HG03354 (cell line): ENCODE results near the gene CACNG8.

Source experiments
- ATAC-seq: cut with Tn5 transposase; IDR thresholded peaks from one replicate; pipeline ENCODE4 v1.9.1; 2021; ENCODE audit warnings: mild to moderate bottlenecking; ENCODE audit not compliant: unreplicated experiment, poor library complexity, severe bottlenecking

The CACNG8 gene

DNA sequence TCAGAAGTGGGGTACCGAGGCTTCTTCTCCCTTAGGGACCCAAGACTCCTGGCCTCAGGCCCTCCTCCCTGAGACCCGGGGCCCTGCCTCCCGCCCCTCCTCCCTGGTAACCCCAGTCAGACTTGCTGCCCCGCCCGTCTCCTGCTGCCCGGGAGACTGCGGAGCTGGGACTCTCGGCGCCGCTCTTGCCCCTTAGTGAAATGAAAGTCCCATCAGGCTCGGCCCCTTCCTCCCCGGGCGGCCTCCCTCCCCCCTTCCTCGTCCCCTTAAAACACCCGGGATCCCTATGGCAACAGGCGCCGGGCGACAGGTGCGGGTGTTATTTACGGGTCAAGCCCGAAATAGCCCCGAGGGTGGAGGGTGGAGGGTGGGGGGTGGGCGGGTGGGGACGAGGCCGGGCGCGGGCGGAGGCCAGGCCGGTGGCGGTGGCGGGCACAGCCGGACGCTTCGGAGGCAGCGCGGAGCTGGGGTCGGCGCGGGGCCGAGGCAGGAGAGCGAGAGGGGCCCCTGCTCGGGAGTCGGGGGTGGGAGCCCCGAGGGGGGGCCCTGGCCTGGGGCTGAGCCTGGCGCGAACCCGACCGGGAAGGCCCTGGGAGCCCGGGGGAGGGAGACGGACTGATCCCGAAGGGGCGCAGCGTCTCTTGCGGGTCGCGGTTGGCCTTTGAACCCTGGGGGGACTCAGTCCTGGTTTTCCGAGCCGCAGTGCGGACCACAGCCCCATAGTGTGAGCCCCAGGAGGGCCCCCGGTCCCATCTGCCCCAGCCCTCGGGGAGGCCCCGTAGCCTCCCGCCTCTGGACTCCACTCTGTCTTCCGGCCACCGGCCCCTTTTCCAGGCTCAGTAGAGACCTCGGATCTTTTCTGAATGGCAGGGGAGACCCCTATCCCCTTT lies 28.7 kb downstream of the CACNG8 start, which contains the start of gene CACNG6:
Gene CACNG6, plus strand, starts transcription at position 414 of the 890 bp plus-strand sequence. CDS start 1,241 bp downstream, outside the sequence.
- ATAC-seq: no peak

DNA sequence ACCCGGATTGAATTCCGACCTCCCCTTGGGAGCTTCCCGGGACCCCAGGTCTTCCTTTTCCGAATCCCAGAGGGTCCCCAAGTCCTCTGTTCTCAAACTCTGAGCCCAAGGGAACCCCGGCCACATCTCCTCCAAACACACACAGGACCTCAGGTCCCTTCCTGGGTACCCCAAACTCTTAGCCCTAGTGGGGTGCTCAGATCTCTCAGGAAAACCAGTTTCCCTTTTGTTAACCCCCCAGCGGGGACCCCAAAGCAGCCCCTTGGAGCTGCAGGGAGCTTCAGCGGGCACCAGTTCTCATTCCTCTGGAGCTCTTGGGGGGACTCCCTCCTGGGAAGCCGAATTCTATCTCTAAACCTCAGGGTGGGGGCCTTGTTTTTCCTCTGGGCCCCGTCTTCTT lies 29.5 kb downstream of the CACNG8 start:
- ATAC-seq: no peak

DNA sequence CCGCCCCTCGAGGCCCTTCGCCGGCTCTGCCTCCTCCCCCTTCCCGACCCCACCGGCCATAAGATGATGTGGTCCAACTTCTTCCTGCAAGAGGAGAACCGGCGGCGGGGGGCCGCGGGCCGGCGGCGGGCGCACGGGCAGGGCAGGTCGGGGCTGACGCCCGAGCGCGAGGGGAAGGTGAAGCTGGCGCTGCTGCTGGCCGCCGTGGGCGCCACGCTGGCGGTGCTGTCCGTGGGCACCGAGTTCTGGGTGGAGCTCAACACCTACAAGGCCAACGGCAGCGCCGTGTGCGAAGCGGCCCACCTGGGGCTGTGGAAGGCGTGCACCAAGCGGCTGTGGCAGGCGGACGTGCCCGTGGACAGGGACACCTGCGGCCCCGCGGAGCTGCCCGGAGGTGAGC lies 30.1 kb downstream of the CACNG8 start:
- no peak for ATAC-seq

DNA sequence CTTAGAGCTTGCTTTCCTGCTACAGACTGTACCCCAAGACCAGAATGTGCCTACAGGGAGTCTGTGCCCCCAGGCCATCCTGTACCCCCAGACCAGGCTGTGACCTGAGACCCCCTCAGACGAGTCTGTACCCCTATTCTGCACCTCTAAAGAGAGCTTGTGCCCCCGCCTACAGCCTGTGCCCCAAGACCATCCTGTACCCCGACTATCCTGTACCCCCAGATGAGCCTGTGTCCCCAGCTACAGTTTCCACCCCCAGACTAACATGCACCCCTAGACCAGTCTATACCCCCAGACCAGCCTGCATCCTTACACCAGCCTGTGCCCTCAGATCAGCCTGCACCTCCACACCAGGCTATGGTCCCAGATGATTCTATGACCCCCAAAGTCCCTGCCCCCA lies 30.7 kb downstream of the CACNG8 start:
- no peak for ATAC-seq

DNA sequence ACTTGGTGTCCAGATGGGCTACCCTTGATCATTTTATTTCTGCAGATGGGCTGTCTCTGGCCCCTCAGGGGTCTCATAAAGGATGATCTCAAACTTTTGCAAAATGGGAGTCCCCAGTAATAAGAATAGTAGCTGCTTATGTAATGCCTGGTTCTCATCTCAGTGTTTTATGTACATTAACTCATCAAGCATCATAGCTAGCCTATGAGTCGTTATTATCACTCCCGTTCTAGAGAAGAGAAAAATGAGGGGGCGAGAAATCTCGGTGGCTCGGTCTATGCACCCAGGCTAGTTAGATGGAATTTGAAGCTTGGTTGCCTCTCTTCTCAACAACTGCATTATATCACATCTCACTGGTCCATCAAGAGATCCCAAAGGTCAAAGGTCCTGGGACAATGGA lies 32.1 kb downstream of the CACNG8 start:
- ATAC-seq: no peak

DNA sequence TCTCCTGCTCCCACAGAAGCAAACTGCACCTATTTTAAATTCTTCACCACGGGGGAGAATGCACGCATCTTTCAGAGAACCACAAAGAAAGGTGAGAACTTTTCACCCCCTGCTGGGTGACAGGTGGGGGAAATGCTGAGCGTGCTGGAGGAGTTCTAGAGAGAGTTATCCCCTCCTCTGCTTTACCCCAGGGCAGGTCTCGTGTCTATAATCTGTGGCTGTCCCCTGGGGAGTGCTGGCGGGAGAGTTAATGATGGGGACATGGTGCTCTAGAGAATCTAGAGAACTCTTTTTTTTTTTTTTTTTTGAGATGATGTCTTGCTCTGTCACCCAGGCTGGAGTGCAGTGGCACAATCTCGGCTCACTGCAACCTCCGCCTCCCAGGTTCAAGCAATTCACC lies 35.5 kb downstream of the CACNG8 start:
- no peak for ATAC-seq

DNA sequence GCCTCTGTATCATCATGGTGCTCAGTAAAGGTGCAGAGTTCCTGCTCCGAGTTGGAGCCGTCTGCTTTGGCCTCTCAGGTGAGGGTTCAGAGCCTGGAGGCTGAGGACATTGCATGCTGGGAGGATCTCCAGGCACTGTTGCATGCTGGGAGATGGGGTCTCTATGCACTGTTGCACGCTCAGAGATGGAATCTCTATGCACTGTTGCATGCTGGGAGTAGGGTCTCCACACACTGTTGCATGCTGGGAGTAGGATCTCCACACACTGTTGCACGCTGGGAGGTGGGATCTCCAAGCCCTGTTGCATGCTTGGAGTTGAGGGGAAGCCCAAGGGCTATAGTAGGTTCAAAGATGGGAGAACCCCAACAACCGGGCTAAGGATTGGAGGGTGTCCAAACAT lies 37.0 kb downstream of the CACNG8 start:
- no peak for ATAC-seq

DNA sequence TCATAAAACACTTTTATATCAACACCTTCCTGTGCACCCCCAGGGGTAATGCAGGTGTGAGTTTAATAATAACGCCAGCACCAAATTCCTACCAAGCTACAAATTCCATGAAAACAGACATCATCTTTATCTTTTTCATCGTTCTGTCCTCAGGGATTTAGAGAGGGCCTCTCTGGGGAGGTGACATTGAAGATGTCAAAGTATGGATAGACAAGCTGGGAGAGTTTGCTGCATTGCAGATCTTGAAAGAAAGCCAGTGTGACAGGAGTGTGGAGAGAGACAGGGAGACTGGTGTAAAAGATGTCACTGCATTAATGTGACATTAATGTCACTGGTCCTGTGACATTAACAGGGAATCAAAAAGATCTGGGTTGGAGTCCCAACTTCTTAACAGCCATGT lies 38.8 kb downstream of the CACNG8 start:
- no peak for ATAC-seq

DNA sequence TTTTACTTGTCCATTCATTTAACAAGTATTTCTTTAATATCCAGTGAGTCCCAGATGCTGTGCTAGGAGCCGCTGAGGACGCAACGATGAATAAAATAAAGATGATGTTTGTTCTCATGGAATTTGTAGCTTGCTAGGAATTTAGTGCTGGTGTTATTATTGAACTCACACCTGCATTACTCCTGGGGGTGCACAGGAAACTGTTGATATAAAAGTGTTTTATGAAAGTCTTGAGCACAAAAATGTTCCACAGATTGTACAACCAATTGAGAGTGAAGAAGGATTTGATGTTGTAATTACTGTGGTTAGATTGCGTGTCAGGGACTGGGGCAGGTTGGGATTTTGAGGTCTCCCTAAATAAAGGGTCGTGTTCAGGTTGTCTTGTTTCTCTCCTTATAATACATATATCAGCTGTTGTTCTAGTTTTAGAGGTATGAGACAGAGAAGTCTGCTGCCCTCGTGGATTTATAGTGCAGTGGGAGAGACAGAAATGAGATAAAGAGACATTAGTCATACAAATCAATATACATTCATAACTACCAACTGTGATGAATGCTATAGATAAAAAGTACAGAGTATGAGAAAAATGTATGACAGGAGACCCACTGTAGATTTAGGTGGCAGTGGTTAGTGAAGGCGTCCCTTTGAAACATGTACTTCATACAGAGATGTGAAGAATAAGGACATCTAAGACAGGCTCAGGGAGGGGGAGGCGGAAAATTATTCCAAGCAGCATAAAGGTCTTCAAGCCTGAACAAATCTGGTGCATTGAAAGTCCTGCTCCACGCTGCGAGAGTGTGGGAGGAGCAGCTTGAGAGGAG lies 40.0 kb downstream of the CACNG8 start:
- ATAC-seq: no peak

DNA sequence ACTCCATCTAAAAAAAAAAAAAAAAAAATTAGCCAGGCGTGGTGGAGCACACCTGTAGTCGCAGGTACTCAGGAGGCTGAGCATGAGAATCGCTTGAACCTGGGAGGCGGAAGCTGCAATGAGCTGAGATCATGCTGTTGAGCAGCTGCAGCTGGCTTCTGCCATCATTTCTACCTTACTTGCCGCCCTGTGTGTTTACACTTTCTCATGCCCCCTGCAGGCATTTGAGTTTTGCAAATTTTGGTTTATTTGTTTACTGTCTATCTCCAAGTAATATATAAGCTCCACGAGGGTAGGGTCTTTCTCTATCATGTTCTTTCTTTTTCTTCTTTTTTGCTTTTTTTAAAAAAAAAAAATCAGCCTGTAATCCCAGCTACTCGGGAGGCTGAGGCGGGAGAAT lies 46.7 kb downstream of the CACNG8 start:
- no peak for ATAC-seq

DNA sequence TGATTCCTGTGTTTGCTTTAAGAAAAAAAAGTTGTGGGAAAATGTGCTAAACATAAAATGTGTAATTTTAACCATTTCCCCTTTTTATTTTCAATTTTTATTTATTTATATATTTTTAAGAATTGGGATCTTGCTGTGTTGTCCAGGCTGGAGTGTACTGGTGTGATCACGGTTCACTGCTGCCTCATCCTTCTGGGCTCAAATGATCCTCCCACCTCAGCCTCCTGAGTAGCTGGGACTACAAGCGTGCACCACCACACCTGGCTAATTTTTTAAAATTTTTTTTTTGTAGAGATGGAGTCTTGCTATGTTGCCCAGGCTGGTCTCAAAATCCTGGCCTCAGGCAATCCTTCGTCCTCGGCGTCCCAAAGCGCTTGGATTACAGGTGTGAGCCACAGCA lies 47.7 kb downstream of the CACNG8 start:
- no peak for ATAC-seq

DNA sequence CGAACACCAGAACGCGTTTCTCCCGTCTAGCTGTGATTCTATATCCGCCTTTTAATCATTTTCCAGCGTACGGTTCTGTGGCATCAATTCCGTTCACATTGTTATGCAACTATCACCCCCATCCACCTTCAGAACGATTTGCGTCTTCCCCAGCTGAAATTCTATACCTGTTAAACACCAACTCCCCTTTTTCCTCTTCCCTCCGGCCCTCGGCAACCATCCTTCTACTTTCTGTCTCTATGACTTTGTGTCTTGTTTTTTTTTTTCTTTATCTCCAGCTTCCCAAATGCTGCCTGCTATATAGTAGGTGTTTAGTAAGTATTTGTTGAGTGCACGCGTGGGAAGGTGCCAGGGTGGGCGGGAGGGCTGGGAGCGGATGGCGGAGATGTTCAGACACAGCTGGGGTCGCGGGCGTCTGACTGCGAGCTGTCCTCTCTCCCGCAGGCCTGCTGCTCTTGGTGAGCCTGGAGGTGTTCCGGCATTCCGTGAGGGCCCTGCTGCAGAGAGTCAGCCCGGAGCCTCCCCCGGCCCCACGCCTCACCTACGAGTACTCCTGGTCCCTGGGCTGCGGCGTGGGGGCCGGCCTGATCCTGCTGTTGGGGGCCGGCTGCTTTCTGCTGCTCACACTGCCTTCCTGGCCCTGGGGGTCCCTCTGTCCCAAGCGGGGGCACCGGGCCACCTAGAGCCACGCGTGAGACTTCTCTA lies 48.9 kb downstream of the CACNG8 start:
- ATAC-seq: no peak

DNA sequence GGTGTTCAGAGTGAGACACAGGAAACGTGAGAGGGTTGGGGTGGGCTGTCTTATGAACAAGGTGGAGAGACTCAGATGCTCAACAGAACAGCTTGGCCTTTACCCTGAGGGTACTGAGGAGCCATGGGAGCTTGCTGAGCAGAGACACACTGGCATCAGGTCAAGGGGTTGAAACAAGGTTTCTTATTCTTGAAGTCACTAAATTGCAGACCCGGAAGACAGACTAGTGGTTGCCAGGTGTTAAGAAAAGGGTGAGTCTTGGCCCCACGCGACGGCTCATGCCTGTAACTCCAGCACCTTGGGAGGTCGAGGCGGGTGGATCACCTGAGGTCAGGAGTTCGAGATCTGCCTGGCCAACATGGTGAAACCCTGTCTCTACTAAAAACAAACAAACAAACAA lies 51.1 kb downstream of the CACNG8 start:
- ATAC-seq: no peak

DNA sequence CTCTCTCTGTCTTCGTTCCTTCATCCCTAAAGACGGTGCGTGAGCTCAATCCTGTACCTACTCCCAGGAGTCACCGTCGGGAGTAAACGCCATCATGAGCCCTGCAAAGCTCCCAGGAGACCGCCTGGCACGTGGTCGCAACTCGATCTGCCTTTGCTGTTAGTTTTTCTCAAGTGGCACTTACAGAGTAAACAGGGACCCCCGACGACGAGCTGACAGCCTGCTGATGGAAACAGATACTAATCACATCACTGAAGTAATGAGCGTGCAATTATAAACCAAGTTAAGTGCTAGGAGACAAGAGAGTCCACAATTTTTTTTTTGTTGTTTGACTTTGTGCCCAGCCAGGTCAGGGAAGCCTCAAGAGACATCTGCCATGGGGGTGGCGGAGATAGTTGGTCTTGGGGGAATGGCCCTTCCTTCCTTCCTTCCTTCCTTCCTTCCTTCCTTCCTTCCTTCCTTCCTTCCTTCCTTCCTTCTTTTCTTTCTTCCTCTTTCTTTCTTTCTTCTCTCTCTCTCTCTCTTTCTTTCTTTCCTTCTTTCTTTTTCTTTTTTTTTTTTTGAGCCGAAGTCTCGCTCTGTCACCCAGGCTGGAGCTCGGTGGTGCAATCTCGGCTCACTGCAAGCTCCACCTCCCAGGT lies 52.3 kb downstream of the CACNG8 start:
- ATAC-seq: no peak

DNA sequence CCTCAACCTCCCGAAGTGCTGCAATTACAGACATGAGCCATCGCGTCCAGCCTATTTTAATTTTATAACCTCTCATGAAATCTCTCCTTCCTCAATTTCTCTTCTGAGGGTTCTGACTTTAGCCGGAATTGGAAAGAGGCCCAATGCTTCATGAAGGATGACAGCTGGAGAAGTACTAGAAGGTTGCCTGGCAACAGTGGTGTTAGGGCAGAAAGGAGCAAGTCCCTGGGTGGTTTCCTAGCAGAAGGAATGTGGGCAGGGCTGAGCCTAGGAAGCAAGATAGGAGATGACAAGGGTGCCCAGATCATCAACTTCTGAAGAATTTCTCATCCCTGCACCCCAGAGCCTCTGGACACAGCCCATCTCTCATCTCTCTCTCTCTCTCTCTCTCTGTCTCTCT lies 54.5 kb downstream of the CACNG8 start:
- ATAC-seq: no peak

DNA sequence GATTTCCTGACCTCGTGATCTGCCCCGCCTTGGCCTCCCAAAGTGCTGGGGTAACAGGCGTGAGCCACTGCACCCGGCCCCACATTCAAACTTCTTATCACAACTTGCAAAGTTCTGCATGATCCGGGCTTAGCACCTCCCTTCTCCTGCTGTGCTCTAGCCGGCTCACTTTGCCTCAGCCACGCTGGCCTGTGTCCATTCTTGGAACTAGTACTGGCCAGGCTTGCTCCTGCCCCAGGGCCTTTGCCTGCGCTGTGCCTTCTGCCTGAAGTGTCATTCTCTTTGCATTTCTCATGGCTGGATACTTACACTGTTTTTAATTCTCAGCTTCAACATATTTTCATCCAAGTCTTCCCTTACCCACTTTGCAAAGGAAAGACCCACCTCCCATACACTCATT lies 58.6 kb downstream of the CACNG8 start:
- no peak for ATAC-seq

DNA sequence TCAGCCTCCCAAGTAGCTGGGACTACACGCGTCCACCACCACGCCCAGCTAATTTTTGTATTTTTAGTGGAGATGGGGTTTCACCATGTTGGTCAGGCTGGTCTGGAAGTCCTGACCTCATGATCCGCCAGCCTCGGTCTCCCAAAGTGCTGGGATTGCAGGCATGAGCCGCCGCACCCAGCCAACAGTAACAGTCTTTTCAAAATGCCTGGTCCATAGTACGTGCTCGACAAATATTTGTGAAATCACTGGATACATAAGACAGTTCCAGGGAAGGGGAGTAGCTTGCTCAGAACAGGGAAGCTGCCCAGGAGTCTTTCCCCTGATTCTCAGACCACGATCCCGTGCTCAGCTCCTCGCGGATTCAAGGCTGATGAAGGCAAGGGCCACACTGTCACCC lies 59.2 kb downstream of the CACNG8 start:
- no peak for ATAC-seq

DNA sequence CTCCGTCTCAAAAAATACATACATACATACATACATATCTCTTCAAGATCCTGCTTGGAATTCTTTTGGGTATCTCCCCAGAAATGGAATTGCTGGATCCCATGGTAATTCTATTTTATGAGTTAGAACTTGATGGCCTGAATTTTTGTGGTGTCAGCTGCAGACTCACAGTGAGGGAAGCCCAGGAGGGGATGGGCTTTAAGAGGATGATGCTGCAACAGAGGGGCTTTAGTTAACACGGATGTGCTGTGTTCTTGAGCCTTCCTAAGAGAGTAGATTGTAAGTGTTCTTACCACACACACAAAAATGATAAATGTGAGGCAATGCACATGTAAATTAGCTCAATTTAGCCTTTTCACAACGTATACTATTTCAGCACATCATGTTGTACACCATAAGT lies 60.5 kb downstream of the CACNG8 start:
- no peak for ATAC-seq

DNA sequence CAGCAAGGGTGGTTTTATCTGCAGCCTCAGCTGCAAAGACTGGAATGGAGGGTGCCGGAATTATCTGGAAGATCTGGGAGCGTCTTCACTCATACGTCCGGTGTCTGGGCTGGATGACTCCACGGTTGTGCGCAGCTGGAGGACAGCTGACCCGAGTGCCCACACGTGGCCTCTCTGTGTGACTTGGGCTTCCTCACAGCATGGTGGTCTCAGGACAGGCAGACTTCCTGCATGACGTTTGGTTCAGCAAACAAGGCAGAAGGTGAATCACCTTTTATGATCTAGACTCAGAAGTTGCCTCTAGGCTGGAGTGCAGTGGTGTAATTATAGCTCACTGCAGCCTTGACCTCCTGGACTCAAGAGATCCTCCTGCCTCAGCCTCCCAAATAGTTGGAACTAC lies 61.9 kb downstream of the CACNG8 start:
- no peak for ATAC-seq

DNA sequence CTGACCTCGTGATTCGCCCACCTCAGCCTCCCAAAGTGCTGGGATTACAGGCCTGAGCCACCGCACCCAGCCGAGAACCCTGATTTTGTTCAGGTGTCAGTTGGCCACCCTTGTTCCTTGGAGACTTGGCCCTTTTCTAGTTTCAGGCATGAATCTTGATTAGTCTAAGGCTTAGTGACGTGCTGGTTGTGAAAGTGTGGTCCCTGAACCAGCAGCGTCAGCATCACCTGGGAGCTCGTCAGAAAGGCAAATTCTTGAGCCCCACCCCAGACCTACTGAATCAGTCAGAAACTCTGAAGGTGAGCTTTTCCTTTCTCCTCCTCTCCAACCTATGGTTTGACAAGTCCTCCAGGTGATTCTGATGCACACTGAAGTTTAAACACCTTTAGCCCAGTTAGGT lies 63.9 kb downstream of the CACNG8 start:
- ATAC-seq: no peak
